Stimulated activated CD8-positive, alpha-beta memory T cell treated with anti-CD3 and anti-CD28 coated beads, Interleukin-2, amount 100 ng/mL, for 1 hour (primary cell): ENCODE results near the gene EIF2D.

ENCODE experiments used
- DNase-seq, 2 donors: peaks; one replicate each; pipeline ENCODE4 v3.0.0-alpha.2; 2020; ENCODE audit warnings: low read depth in 2 of 2

Gene EIF2D

DNA sequence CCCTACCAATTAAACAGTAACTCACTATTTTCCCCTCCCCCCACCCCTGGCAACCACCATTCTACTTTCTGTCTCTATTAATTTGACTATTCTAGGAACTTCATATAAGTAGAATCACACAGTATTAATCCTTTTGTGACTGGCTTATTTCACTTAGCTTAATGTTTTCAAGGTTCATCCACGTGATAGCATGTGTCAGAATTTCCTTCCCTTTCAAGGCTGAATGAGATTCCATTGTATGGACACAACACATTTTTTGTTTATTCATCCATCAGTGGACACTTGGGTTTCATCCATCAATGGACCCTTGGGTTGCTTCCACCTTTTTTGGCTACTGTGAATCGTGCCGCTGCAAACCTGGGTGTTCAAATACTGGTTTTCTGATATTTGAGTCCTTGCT is 41.7 kb downstream of the EIF2D start:
- no peak for DNase-seq

DNA sequence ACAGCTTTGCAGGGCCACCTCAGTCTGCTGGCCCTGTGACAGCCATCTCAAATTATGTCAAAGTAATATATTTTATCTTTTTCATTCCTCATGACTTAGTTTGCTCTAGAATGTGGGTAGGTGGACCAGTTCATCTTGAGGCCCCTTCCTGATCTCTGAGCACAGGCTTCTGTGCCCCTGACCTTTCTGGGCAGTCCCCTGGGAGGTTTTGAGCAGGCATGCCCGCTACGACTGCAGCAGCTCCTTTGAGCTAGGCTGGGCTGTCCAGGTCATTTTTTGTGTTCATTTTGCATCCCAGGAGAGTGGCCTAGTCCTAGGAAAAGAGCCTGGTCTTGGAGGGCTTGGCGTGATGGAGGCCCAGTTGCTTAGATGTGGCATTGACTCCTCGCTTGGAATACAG is 42.7 kb downstream of the EIF2D start:
- DNase-seq, result no peak

GRCh38 chr1:206568779-206569352 is 43.4 kb downstream of the EIF2D start:
- DNase-seq, result no peak

DNA sequence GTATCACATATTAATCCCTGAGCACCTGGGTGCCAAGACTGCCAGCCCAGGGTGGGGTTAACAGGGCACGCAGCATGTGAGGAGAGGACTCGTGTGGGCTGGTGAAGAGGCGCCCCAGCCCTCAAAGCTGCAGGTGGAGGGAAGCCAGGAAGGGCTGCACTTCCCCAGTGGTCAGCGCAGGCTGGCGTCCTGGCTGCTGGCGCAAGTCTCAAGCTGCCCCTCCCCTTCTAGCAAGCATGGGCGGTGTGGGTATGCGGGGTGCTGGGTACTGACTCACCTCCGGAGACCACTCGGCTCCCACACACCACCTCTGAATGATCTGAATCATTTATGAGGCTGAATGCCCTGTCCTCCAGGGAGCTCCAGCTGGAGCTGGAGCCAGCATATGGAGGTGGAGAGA is 44.0 kb downstream of the EIF2D start:
- DNase-seq, result no peak

- DNase-seq, result no peak
Measured at GRCh38 chr1:206566999-206567398, 45.3 kb downstream of the EIF2D start.

- no peak for DNase-seq
Measured at GRCh38 chr1:206565995-206566394, 46.3 kb downstream of the EIF2D start.

DNA sequence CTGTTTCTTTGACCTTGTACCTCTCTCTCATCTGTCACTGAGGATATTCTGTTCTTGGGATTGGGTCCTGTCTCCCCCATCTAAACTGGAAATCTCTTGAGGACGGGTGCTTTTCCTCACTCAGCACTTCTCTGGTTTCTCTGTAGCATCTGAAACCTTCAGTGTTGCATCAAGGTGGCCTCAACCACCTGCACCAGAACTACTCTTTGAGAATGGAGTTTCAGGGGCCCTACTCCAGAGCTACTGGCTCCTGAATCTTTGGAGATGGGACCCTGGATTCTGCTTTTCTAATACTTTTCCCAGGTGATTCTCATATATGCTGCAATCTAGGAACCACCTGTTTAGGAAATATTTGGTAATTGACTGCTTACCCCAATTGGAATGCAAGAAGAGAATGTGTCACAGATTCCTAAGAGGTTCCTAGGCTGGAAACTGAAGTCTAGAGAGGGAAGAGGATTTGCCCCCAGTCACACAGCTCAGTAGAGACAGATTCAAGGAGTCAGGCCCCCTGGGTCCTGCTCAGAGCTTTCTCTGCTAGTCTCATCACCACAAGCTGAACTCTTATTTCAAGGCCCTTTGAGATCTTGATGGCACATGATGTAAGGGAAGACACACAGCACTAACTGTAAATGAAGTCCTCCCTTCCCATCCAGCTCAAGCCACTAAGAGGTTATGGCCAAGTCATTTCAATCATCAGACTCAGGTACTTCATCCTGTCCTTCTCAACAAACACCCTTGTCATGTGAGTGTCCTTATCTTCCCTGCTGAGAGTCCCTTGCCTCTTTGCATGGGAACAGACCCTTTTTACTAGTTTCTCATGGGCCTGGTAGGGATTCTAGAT is 48.7 kb downstream of the EIF2D start:
- DNase-seq, result no peak

DNA sequence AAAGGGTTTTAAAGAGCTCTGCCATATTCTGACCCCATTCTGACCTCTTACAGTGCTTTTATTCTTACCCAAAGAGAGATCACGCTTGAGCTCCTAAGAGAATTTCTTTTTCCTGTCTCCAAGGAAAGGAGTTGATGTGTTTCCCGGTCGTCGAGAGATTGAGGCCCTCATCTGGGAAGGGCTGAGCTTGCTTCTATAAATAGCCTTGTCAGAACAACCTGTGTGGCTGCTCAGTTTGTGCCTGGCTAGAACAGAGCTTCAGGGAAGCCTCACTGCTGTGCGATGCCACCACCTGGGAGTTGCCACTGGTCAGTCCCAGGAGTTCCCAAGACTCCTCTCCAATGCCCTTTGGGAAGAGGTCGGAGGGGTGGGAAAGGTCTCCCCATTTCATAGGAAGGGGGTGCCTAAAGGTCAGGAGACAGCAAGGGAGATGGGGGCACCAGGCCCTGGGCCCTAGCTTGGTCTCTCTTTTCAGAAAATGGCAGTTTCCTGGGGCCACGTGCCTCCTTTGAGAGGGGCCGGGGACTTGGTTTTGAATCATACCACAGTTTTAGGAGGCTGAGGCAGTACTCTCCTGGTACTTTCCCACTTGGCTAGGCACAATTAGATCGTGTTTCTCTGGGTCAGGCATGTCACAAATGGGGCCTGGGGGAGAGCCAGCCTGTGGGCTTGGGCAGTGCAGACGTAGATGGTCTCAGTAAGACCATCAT is 52.1 kb downstream of the EIF2D start:
- no peak for DNase-seq

- DNase-seq, result no peak
Measured at GRCh38 chr1:206559672-206559995, 52.6 kb downstream of the EIF2D start.

DNA sequence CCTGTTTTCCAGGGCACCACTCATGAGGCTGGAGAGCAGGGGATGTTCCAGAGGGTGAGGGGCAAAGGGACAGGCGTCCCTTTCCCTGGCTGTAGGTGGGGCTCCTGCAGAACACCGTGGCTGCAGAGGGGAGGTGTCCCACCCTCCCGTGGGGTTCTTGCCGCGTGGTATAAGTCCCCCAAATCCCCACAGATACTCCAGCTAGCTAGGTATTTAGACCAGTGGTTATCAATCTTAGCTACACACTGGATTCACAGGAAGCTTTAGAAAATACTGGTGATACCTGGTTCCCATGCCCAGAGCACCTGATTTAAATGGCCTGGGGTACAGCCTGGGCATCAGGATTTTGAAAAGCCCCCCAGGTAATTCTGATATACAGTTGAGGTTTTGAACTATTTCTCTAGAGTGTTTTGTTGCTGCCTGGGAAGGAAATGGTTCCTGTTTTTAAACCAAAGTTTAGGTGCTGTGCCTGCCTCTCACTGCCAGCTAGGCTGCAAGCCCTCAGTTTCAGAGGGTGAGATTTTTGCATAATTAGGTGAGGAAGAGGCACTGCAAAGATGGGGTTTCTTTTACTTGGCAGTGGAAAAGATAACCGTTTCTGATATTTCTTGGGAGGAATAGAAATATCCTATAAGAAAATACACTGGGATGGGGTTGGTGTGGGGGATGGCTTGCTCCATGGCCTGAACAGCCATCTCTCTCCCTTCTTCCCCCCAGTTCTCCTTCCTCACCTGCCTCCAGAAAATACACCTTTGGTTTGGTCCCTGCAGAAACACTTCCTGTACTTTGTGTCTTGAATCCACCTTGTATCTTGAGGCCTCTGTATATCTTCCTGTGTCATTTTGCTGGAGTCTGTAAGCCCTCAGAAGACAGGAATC is 53.2 kb downstream of the EIF2D start:
- no peak for DNase-seq

- DNase-seq, result no peak
Measured at GRCh38 chr1:206557636-206558473, 54.4 kb downstream of the EIF2D start.

DNA sequence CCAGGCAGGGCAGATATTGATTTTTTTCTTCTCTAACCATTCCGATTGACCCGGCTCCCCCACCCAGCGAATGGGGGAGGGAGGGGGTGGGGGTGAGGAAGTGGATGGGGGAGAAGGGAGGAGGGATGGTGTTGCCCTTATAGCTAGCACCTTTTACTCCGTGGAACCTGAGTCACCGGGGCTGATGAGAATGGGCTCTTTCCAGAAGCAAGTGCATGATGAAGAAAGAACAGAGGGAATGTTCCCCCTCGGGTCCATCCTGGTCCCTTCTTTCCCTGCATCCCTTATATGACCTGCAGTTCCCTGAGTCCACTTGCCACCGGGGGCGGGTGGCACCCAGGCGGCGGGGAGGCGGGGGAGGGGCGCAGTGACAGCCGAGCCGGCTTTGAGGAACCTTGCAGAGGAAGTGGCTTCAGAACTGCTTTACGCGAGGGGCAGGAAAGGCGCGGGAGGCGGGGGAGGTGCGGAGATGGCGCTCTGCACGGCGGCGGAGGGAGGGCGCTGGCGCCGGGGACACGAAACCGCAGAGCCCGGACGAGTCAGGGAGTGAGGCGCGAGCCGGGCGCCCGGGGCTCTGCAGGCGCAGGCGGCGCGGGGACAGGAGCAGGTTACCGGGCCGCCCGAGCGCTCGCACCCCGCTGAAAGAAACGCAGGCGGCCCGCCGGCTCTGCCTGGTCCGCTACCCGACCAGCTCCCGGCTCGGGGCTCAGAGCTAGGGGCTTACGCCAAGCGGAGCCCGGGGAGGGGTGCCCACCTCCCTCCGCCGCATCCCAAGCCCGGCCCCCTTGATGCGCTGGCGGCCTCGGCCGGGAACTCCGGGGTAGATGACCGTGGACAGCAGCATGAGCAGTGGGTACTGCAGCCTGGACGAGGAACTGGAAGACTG is 55.3 kb downstream of the EIF2D start:
- DNase-seq, result peak; percentile 78 to 83

DNA sequence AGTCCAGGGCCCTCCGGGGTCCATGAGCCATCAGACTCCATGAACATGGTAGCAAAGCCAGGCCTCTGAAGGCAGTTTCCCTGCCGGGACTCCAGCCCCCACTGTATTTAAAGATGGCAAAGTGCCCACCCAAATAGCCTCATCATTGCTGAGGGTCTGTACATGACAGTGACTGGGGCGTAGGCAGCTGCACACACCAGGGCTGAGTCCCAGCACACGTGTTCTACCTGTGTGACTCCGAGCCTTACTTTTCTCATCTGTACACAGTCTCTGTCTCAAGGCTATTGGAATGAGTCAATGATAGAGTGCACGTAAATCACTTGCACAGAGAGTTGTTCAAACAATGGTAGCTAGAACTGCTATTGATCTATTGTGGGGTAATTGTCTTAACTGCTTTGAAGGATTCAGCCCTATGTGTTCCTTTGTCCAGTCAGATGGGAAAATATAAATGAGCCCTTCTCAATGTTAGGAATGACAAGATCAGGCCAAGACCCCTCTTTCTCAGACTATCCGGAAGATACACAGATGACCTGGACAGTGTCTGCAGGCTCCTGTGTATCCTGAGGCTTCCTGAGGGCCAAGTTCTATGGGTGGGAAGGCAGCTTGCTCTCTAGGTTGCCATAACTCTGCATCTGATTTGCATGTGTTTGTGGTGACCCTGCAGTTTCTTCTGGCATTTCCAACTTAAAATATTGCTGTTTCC is 56.1 kb downstream of the EIF2D start:
- no peak for DNase-seq

DNA sequence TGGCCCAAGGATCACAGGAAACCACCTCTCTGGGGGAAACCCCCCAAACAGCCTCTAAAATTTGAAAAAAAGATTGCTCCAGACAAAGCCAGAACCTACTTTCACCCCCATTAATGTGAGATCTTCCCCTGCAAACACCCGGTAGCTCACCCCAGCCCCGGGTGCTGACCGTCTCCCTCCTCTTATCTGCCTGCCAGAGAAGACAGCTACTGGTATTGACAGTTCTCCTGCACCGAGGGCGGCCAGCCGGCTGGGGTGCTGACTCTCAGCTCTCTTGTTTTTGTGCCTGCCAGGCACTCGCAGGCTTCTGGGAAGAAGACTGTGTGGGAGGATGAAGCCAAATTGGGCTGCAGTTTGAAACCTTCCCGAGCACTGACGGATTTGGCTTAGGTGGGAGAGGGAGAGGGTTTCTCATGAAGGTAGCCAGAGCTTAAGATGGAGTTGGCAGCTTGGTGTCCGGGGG is 56.8 kb downstream of the EIF2D start:
- no peak for DNase-seq

DNA sequence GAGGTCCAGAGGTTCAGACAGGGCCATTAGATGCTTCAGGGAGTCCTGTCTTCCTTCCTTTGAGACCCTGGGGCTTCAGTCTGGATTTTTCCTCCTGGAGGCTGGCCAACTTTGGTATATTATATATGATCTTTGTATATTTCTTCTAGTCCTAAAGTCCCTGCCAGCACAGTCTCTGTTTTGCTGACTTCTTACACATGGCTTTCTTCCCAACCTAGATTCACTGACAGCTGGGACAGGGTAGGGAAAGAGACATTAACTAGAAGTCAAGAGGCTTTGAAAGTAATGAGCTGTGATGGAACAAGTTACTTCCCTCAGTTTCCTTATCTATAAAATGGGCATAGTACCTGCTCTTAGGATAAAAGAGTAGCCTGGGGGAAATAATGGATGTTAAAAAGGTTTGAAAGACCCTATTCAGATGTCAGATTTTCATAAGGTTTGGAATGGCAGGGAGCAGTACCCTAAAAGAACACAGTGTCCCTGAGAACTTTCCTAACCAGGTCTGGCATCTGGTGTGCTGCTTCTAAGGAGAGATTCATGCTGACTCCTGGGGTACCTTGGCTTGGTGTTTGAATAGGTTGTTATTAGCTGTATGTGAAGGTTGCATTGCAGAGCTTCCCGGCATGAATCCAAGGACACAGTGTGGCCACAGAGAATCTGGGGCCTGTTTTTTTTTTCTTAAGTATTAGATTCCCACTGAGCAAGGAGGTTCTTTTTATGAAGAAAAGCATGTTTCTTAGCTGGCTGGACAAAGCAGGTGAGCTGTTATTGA is 57.4 kb downstream of the EIF2D start:
- DNase-seq, result no peak

DNA sequence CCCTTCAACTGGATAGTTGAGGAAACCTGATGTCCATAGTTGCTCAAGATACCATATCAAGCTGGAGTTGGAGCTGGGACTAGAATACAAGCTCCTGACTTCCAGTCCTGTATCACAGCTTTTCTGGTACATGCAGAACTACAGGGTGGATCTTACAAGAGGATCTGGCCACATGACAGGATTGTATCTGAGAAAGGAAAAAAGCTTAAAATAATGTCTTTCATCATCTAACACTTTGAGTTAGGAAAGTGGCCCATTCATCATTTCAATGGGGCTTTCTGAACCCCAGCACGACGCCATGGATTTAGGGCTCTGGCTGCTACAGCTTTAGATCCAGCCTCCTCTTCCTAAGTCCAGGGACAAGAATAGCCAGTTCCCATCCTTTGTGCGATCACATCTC is 58.1 kb downstream of the EIF2D start:
- no peak for DNase-seq

- DNase-seq, result peak; percentile 39 to 57
Measured at GRCh38 chr1:206551986-206552326, 60.3 kb downstream of the EIF2D start.

- DNase-seq, result no peak
Measured at GRCh38 chr1:206551296-206551985, 60.8 kb downstream of the EIF2D start.
